KOPT-K1 (cell line): ENCODE results near the gene EOGT.

ENCODE experiments used
- H3K27ac ChIP-seq: fragments of 200-600 bp; sonication (generic); 2 replicates; pipeline ENCODE4 v1.5.1; 2016; ENCODE audit warnings: antibody characterized with exemption, mild to moderate bottlenecking, low read depth, low read length; ENCODE audit not compliant: poor library complexity, severe bottlenecking
- H3K36me3 ChIP-seq: fragments of 200-600 bp; sonication (generic); 2 replicates; pipeline ENCODE4 v1.5.1; 2017; ENCODE audit warnings: antibody characterized with exemption, mild to moderate bottlenecking, low read length, moderate library complexity; ENCODE audit not compliant: insufficient read depth
- H3K9me3 ChIP-seq: fragments of 200-600 bp; sonication (generic); 2 replicates; pipeline ENCODE4 v1.5.1; 2017; ENCODE audit warnings: antibody characterized with exemption, low read length, mild to moderate bottlenecking; ENCODE audit not compliant: insufficient read depth, poor library complexity, severe bottlenecking

EOGT gene

GRCh38 chr3:68988740-68989139 lies 24.7 kb downstream of the EOGT start:
- Histone ChIP-seq H3K9me3 (peaks cover 7% of the 10 kb centered on the region), H3K36me3 (peaks cover 7% of the 10 kb centered on the region; the same call in 1 of the 2 replicates), H3K27ac (no peak overlapping the region)

GRCh38 chr3:68987322-68987721 lies 26.2 kb downstream of the EOGT start:
- H3K27ac ChIP-seq: no peak overlapping the region
- H3K36me3 ChIP-seq: peaks cover 7% of the 10 kb centered on the region; the same call in 1 of the 2 replicates
- H3K9me3 ChIP-seq: peaks cover under 1% of the 10 kb centered on the region

GRCh38 chr3:68986496-68987208 lies 26.8 kb downstream of the EOGT start:
- no peak overlapping the region for H3K27ac ChIP-seq
- H3K36me3 ChIP-seq: peaks cover 7% of the 10 kb centered on the region
- H3K9me3 ChIP-seq: no peaks in the 10 kb centered on the region

- H3K27ac ChIP-seq: no peak overlapping the region
- peaks cover 11% of the 10 kb centered on the region for H3K36me3 ChIP-seq
- no peaks in the 10 kb centered on the region for H3K9me3 ChIP-seq
These were observed 28.2 kb downstream of the EOGT start for GRCh38 chr3:68985146-68985790.

GRCh38 chr3:68984011-68984530 lies 29.4 kb downstream of the EOGT start:
- H3K36me3 ChIP-seq: peaks cover 11% of the 10 kb centered on the region
- no peak overlapping the region for H3K27ac ChIP-seq
- no peaks in the 10 kb centered on the region for H3K9me3 ChIP-seq

GRCh38 chr3:68977486-68978167 lies 35.9 kb downstream of the EOGT start:
- Histone ChIP-seq H3K9me3 (no peaks in the 10 kb centered on the region), H3K27ac (no peak overlapping the region), H3K36me3 (peaks cover 4% of the 10 kb centered on the region)

- Histone ChIP-seq H3K36me3 (no peaks in the 10 kb centered on the region; the same call in 1 of the 2 replicates), H3K9me3 (no peaks in the 10 kb centered on the region), H3K27ac (no peak overlapping the region)
These were observed 38.8 kb downstream of the EOGT start for GRCh38 chr3:68974711-68975110.

GRCh38 chr3:68973639-68974038 lies 39.8 kb downstream of the EOGT start:
- H3K36me3 ChIP-seq: no peaks in the 10 kb centered on the region; the same call in 1 of the 2 replicates
- no peak overlapping the region for H3K27ac ChIP-seq
- H3K9me3 ChIP-seq: no peaks in the 10 kb centered on the region

- no peak overlapping the region for H3K27ac ChIP-seq
These were observed 41.0 kb downstream of the EOGT start for GRCh38 chr3:68972358-68972979.

GRCh38 chr3:68964694-68965093 lies 48.8 kb downstream of the EOGT start:
- Histone ChIP-seq H3K9me3 (no peaks in the 10 kb centered on the region), H3K36me3 (no peaks in the 10 kb centered on the region), H3K27ac (no peak overlapping the region)

More at GRCh38 chr3:68972358-68972979, 41.0 kb downstream of the EOGT start:
- Histone ChIP-seq H3K36me3 (no peaks in the 10 kb centered on the region; the same call in 1 of the 2 replicates), H3K9me3 (no peaks in the 10 kb centered on the region)

- H3K9me3 ChIP-seq: no peaks in the 10 kb centered on the region
- no peaks in the 10 kb centered on the region for H3K36me3 ChIP-seq
- H3K27ac ChIP-seq: no peak overlapping the region
These were observed 49.6 kb downstream of the EOGT start for GRCh38 chr3:68963891-68964290.

GRCh38 chr3:68963376-68963775 lies 50.1 kb downstream of the EOGT start:
- no peak overlapping the region for H3K27ac ChIP-seq
- H3K36me3 ChIP-seq: no peaks in the 10 kb centered on the region
- no peaks in the 10 kb centered on the region for H3K9me3 ChIP-seq

- Histone ChIP-seq H3K36me3 (no peaks in the 10 kb centered on the region), H3K27ac (no peak overlapping the region), H3K9me3 (no peaks in the 10 kb centered on the region)
These were observed 54.6 kb downstream of the EOGT start for GRCh38 chr3:68958932-68959331.

- Histone ChIP-seq H3K27ac (no peak overlapping the region), H3K9me3 (no peaks in the 10 kb centered on the region), H3K36me3 (no peaks in the 10 kb centered on the region)
These were observed 55.6 kb downstream of the EOGT start for GRCh38 chr3:68957895-68958294.
